Mesothelial cell of epicardium (in vitro differentiated cells): ENCODE data around the gene EPS15. TPM values are rescaled to one million over a fixed set of nuclear protein-coding genes. Genes with fewer than 3 reads are reported as not detected.

ENCODE experiments used
- DNase-seq, 2 experiments: peaks; one replicate each; pipeline ENCODE4 v3.0.0; 2021; ENCODE audit warnings: low spot score in 2 of 2; ENCODE audit not compliant: unreplicated experiment in 2 of 2
- H3K27ac Mint-ChIP-seq: 2 replicates; pipeline ENCODE4 v1.8.0; 2021; ENCODE audit warnings: mixed read lengths
- H3K27me3 Mint-ChIP-seq: 2 replicates; pipeline ENCODE4 v1.8.0; 2021; ENCODE audit warnings: low read depth, mixed read lengths
- H3K36me3 Mint-ChIP-seq: 2 replicates; pipeline ENCODE4 v1.8.0; 2021; ENCODE audit warnings: mixed read lengths
- H3K4me1 Mint-ChIP-seq: 2 replicates; pipeline ENCODE4 v1.8.0; 2021; ENCODE audit warnings: mixed read lengths
- H3K4me3 Mint-ChIP-seq: 2 replicates; pipeline ENCODE4 v1.8.0; 2021; ENCODE audit warnings: mild to moderate bottlenecking, moderate library complexity, mixed read lengths
- H3K9me3 Mint-ChIP-seq: 2 replicates; pipeline ENCODE4 v1.8.0; 2021; ENCODE audit warnings: mixed read lengths
- total RNA-seq: library from RNA; stranded (reverse); gene quantifications from 3 replicates; pipeline ENCODE4 v1.2.1, GENCODE V29; 2021
- TF ChIP-seq, protein P1 (sequence below): fragments of 200-600 bp; sonication (generic); IDR thresholded peaks from one replicate; pipeline ENCODE4 v1.5.0; 2021; ENCODE audit warnings: antibody characterized with exemption; ENCODE audit not compliant: unreplicated experiment

The EPS15 gene
- total RNA-seq, 1 donor from 2014 or later, result 52.5 TPM

DNA sequence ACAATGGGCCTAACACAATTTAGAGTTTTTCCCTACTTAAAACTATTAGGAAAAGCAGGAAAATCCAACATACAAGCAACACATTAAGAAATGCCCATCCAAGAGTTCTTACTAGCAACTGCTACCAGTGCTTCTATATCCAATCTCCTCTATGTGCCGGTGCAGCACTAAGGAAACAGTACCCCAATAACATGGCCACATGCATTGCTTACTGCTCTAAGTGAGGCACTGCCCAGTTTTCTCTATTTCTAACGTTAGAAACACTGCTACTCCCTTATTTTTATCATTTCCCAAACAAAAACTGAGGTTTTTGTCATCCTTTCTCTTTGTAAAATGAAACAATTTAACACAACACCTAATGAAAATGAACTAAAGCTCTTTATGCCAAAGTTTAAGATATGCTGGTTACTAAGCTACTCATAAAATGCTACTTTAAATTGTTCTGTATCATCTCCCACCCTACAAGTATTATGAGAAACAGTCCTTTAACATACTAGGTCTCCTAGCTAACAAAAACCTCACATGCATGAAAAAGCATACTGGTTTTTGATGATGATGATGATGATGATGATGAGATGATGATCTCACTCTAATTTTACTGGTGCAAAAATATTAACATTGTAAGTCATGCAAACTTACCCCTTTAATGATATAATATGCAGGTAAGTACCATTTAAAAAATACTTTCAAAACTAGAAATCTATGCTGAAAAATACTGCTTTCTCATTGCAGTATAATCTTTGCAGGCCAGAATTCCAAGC lies 98.0 kb downstream of the EPS15 start:
- Mint-ChIP-seq H3K9me3 (no peaks in the 10 kb centered on the region), H3K4me3 (peak overlapping the region; percentile 47), H3K27ac (peak overlapping the region; percentile 32), H3K36me3 (peaks cover 18% of the 10 kb centered on the region), H3K27me3 (no peaks in the 10 kb centered on the region), H3K4me1 (peaks cover 37% of the 10 kb centered on the region)
- TF ChIP-seq, protein P1, sequence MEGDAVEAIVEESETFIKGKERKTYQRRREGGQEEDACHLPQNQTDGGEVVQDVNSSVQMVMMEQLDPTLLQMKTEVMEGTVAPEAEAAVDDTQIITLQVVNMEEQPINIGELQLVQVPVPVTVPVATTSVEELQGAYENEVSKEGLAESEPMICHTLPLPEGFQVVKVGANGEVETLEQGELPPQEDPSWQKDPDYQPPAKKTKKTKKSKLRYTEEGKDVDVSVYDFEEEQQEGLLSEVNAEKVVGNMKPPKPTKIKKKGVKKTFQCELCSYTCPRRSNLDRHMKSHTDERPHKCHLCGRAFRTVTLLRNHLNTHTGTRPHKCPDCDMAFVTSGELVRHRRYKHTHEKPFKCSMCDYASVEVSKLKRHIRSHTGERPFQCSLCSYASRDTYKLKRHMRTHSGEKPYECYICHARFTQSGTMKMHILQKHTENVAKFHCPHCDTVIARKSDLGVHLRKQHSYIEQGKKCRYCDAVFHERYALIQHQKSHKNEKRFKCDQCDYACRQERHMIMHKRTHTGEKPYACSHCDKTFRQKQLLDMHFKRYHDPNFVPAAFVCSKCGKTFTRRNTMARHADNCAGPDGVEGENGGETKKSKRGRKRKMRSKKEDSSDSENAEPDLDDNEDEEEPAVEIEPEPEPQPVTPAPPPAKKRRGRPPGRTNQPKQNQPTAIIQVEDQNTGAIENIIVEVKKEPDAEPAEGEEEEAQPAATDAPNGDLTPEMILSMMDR, result no peak
- no peak for DNase-seq

DNA sequence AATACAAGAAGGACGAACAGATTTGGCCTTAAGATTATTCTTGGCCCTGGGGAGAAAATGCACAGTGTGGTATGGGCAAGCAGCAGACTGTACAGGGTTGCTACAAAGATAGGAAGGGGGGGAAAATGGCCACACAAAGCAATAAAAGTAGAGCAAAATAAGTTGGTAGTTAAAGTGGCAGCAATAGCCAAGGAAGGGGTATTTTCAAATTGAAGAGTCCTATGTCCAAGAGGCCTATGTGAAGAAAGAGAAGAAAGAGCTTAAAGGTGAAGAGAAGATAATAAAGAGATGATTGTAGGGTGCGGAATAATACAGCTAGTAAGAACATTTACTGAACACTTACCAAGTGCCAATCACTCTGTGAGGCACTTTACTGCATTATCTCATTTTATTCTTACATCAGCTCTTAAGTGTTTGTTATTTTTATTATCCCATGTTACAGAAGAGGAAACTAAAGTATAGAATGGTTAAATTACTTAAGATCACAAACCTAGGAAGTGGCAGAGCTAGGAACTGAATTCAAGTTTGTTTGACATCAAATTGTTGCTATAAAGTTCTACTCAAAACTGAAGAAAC lies 100.6 kb downstream of the EPS15 start:
- TF ChIP-seq, protein P1, result no peak
- DNase-seq, result no peak
- no peaks in the 10 kb centered on the region for H3K9me3 Mint-ChIP-seq
- no peak overlapping the region for H3K27ac Mint-ChIP-seq
- peaks cover 30% of the 10 kb centered on the region for H3K4me1 Mint-ChIP-seq
- no peaks in the 10 kb centered on the region for H3K27me3 Mint-ChIP-seq
- no peak overlapping the region for H3K4me3 Mint-ChIP-seq
- H3K36me3 Mint-ChIP-seq, result peaks cover 17% of the 10 kb centered on the region

DNA sequence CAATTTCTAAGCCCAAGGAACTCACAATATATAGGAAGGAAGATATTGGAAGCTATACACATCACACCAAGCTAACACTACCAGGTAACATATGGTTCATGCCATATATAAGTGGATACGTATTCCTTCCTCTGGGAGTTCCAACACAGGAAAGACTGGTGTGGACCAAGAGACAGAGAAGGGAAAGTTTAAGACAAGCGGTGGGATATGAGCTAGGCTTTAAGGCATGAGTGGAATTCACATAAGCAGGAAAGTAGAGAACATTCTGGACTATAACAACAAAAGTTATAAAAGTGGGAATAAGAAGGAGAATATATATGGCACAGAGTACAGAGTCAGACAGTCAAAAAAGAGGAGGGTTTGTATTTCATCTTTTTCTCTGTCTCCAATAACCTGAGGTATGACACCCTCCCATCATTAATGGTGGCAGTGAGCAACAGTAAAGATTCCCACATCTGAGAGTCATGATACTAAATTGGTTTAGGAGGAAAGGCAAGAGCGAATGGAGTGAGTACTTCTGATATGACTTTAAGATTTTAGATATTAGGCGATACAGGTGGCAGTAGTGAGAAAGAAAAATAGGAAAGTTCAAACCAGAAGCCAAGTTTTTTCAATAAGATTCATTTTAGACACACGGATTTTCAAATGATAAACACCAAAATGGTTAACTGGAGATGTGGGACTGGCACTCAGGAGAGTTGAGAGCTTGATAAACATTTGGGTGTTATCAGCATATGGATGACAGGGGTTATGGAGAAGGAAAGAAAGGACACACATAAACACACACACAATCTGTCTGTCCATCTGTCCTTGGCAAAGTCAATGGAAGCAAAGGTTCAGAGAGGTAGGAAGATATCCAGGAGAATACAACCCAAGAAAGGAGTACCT lies 101.3 kb downstream of the EPS15 start:
- TF ChIP-seq, protein P1, result no peak
- Mint-ChIP-seq H3K4me1 (peaks cover 23% of the 10 kb centered on the region), H3K4me3 (no peak overlapping the region), H3K27ac (peak overlapping the region; percentile 28), H3K9me3 (no peaks in the 10 kb centered on the region), H3K27me3 (no peaks in the 10 kb centered on the region), H3K36me3 (peaks cover 17% of the 10 kb centered on the region)
- no peak for DNase-seq

DNA sequence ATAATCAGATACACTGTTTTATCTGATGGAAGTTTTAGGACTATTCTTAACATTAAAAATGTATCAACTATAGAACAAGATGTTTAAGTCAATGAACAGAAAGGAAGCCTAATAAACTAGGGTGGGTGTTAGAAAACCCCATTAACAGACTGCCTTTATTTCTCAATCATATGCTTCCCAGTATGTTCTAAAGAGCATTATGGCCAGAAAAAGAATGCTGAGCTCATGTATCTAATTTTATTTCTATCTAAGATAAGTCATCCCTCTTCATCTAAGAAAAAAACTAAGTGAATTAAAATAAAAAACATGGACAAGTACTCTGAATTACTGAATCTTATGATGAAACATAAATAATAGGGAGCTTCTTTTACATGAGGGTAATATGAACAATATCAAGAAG lies 102.2 kb downstream of the EPS15 start:
- H3K27ac Mint-ChIP-seq, result no peak overlapping the region
- DNase-seq, result no peak

DNA sequence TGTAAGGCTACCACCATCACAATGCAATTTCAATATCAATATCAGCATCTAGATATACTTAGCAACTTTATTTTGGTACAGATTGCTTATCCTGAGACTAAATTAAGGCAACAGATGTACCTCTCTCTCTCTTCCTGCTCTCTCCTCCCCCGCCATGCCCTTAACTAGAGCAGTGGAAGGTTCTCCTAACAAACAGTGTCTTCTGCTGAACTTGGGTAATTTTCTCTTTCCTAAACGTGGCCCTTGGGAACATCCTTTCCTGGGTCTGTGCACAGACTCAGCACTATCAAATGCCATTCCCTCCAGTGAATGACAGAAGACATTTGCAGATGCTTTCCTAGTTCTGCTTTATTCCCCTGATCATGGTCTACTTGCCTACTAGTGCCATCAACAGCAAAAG lies 103.1 kb downstream of the EPS15 start:
- Mint-ChIP-seq H3K27me3 (no peaks in the 10 kb centered on the region), H3K36me3 (peaks cover 22% of the 10 kb centered on the region), H3K4me1 (peaks cover 16% of the 10 kb centered on the region), H3K4me3 (no peak overlapping the region), H3K27ac (no peak overlapping the region), H3K9me3 (no peaks in the 10 kb centered on the region)
- TF ChIP-seq, protein P1, result no peak
- DNase-seq, result no peak

More for the DNA sequence above, 102.2 kb downstream of the EPS15 start:
- TF ChIP-seq, protein P1, result no peak
- peaks cover 20% of the 10 kb centered on the region for H3K36me3 Mint-ChIP-seq
- no peaks in the 10 kb centered on the region for H3K27me3 Mint-ChIP-seq
- peaks cover 16% of the 10 kb centered on the region for H3K4me1 Mint-ChIP-seq
- no peaks in the 10 kb centered on the region for H3K9me3 Mint-ChIP-seq
- H3K4me3 Mint-ChIP-seq, result no peak overlapping the region
